PC-9 (cell line): Measurements from ENCODE around the gene MUS81. TPM values are rescaled to one million over a fixed set of nuclear protein-coding genes. Genes with fewer than 3 reads are reported as not detected.

Experiments used
- BruUV-seq: library from RNA; stranded (reverse); fragments of 400-500 nt; replicated peaks from 2 replicates; lab custom pipeline; 2021; lab: Mats Ljungman, UMichigan
- CTCF ChIA-PET: fragments of 300-600 bp; sonication (Branson Sonifier 250); formaldehyde crosslinking; loops from one replicate; lab custom pipeline; 2022; ENCODE audit warnings: antibody characterized with exemption; lab: Charles Lee
- POLR2A ChIA-PET: fragments of 300-600 bp; sonication (Branson Sonifier 250); formaldehyde crosslinking; loops from one replicate; lab custom pipeline; 2022; ENCODE audit warnings: antibody characterized with exemption; ENCODE audit not compliant: unreplicated experiment; lab: Charles Lee
- DNase-seq, 2 experiments: peaks; one replicate each; pipeline versions ENCODE4 v3.0.0 to v3.0.0-alpha.2; 2015 to 2022; ENCODE audit warnings: mixed read lengths in 1 of 2
- H2AFZ ChIP-seq: fragments of 200-600 bp; sonication (generic); 2 replicates; pipeline ENCODE4 v1.8.1; 2017; ENCODE audit warnings: antibody characterized with exemption
- H3F3A ChIP-seq: fragments of 200-600 bp; sonication (generic); 2 replicates; pipeline ENCODE4 v1.8.1; 2017; ENCODE audit warnings: antibody characterized with exemption, mild to moderate bottlenecking, low read depth; ENCODE audit not compliant: insufficient read depth
- H3K27ac ChIP-seq: fragments of 200-600 bp; sonication (generic); 2 replicates; pipeline ENCODE4 v1.6.1; 2016; ENCODE audit warnings: mixed run types
- H3K27me3 ChIP-seq: fragments of 200-600 bp; sonication (generic); 2 replicates; pipeline ENCODE4 v1.6.1; 2016; ENCODE audit warnings: low read depth, mixed run types; ENCODE audit not compliant: insufficient read depth
- H3K36me3 ChIP-seq: fragments of 200-600 bp; sonication (generic); 2 replicates; pipeline ENCODE4 v1.6.1; 2016; ENCODE audit warnings: low read depth, mixed run types
- H3K4me1 ChIP-seq: fragments of 200-600 bp; sonication (generic); replicated peaks from 2 replicates; pipeline ENCODE4 v1.6.1; 2016; ENCODE audit warnings: mixed run types; ENCODE audit not compliant: insufficient read depth
- H3K4me2 ChIP-seq: fragments of 200-600 bp; sonication (generic); 2 replicates; pipeline ENCODE4 v1.6.1; 2017; ENCODE audit warnings: mixed run types
- H3K4me3 ChIP-seq: fragments of 200-600 bp; sonication (generic); 2 replicates; pipeline ENCODE4 v1.6.1; 2016; ENCODE audit warnings: mixed run types
- H3K79me2 ChIP-seq: fragments of 200-600 bp; sonication (generic); 2 replicates; pipeline ENCODE4 v1.6.1; 2017; ENCODE audit warnings: low read depth, mixed run types
- H3K9me2 ChIP-seq: fragments of 200-600 bp; sonication (generic); 2 replicates; pipeline ENCODE4 v1.8.1; 2017; ENCODE audit warnings: mild to moderate bottlenecking; ENCODE audit not compliant: insufficient read depth
- H3K9me3 ChIP-seq: fragments of 200-600 bp; sonication (generic); 2 replicates; pipeline ENCODE4 v1.8.1; 2016; ENCODE audit warnings: low read depth; ENCODE audit not compliant: insufficient read depth
- H4K20me1 ChIP-seq: fragments of 200-600 bp; sonication (generic); 2 replicates; pipeline ENCODE4 v1.8.1; 2017; ENCODE audit not compliant: insufficient read depth
- EZH2 ChIP-seq: fragments of 200-600 bp; sonication (generic); IDR thresholded peaks from 2 replicates; pipeline ENCODE4 v1.8.0; 2017; ENCODE audit warnings: antibody characterized with exemption, low read depth
- intact Hi-C: fragments of 100-400 bp; cut with micrococcal nuclease; formaldehyde crosslinking; loops from one replicate; pipeline ENCODE4 v1.10.0; 2022; ENCODE audit not compliant: unreplicated experiment
- total RNA-seq: library from RNA; stranded (reverse); gene quantifications from 2 replicates; pipeline ENCODE4 v1.2.3, GENCODE V29; 2021
- TF ChIP-seq, protein P1 (sequence below): fragments of 200-600 bp; sonication (generic); conservative IDR thresholded peaks from 2 replicates; pipeline ENCODE4 v1.6.1; 2017; ENCODE audit warnings: mixed run types, antibody characterized with exemption, mild to moderate bottlenecking, moderate library complexity

MUS81 gene
- total RNA-seq, 1 experiment from 2014 or later = 62.7 TPM

DNA sequence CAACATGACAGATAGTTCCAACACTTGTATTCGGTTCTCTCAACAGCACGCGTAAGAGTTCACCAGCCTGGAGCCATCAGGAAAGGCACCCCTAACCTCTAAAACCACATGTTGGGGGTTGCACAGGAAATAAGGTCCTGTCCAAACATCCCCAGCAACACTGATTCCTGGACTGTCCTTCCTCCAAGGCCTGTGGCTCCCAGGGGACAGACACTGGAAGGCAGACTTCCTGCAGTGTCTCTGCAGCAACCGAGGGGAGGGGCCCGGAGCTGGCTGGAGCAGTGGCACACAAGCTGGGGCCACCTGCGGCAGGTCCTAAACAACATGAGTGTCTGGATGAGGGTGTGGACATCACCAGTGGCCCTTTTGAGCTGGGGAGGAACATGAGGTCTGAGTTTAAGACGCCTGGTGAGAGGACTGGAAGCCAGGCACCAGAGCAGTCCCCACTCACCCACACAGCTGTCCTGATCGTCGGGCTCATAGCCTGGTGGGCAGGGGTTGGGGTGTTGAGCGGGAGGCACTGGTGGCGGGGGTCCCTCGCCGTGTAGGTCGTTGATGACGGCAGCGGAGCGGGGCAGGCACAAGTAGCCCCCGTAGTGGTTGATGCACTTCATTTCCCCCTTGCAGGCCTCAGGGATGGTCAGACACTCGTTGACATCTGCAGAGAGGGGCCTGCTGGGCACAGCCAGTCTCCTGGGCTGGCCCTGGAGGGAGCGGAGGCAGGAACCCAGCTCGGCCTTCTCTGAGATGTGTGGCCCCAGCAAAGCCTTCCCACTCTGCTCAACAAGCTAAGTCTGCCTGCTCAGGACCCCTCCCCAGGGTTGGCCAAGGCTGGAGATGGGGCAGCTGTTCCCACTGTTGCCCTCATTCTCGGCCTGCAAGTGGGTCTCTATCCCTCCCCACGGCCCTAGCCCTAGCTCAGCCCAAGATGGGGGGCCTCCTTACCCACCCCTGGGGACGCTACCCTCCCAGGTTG lies 10.8 kb downstream of the MUS81 start:
- no peak overlapping the region for H3K4me3 ChIP-seq
- BruUV-seq = no TSS peak
- H3K36me3 ChIP-seq = no peaks in the 10 kb centered on the region
- TF ChIP-seq, protein P1, sequence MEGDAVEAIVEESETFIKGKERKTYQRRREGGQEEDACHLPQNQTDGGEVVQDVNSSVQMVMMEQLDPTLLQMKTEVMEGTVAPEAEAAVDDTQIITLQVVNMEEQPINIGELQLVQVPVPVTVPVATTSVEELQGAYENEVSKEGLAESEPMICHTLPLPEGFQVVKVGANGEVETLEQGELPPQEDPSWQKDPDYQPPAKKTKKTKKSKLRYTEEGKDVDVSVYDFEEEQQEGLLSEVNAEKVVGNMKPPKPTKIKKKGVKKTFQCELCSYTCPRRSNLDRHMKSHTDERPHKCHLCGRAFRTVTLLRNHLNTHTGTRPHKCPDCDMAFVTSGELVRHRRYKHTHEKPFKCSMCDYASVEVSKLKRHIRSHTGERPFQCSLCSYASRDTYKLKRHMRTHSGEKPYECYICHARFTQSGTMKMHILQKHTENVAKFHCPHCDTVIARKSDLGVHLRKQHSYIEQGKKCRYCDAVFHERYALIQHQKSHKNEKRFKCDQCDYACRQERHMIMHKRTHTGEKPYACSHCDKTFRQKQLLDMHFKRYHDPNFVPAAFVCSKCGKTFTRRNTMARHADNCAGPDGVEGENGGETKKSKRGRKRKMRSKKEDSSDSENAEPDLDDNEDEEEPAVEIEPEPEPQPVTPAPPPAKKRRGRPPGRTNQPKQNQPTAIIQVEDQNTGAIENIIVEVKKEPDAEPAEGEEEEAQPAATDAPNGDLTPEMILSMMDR = no peak
- no peak for TF ChIP-seq EZH2
- H3K27ac ChIP-seq = no peak overlapping the region
- H3K79me2 ChIP-seq = no peaks in the 10 kb centered on the region
- no peaks in the 10 kb centered on the region for H3K27me3 ChIP-seq
- H3K4me2 ChIP-seq = no peak overlapping the region
- CTCF ChIA-PET = interaction anchor here (1.1 kb wide), 1 partner anchor 18 kb away, joined by 4 read pairs; no protein-coding TSS in a partner anchor
- no peak overlapping the region for H2AFZ ChIP-seq
- intact Hi-C loops = no loop called here
- H3K4me1 ChIP-seq = peaks cover 4% of the 10 kb centered on the region; the same call in 1 of the 2 replicates
- DNase-seq = no peak
- no peaks in the 10 kb centered on the region for H4K20me1 ChIP-seq
- H3F3A ChIP-seq = peaks cover 35% of the 10 kb centered on the region
- no peaks in the 10 kb centered on the region for H3K9me2 ChIP-seq
- POLR2A ChIA-PET = interaction anchor here (0.5 to 1.1 kb wide), 5 partner anchors 10 to 464 kb away, joined by 3 to 6 read pairs (median 4); partner anchors contain the start of gene FIBP
- no peaks in the 10 kb centered on the region for H3K9me3 ChIP-seq

DNA sequence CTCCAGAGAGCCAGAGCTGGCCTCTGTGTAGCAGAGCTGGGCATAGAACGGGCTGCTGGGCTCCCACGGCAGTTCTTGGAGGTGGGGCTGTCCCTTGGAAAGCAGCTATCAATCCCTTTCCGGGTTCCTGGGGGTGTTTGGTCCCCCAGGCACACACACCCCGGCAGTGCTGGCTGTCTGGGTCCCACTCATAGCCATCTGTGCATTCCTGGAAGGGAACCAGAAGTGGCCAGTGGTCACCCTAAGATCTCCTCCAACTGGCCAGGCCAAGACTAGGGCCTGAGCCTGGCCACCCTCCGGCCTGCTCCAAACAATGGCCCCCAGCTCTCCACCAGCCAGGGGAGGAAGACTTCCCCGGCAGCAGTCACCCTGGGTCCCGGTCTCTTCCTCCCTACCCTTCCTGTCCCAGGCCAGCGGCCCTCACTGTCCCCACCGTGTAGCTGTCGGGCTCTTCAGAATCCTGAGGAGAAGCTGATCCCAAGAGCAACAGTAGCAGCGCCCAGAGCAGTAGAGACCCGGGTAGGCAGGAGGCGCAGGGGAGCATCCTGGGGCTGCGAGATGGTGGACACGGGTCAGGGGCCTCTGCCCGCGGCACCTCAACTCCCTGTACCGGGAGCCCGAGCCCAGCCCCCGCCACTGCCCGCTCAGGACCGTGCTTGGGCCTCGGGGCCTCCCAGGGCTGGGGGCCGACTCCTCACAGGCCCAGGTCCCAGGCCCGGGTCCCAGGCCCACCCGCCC lies 11.7 kb downstream of the MUS81 start:
- intact Hi-C loops = no loop called here
- Histone ChIP-seq H3K4me1 (peaks cover 4% of the 10 kb centered on the region; the same call in 1 of the 2 replicates), H3K9me2 (no peaks in the 10 kb centered on the region), H2AFZ (no peak overlapping the region), H3K4me2 (no peak overlapping the region), H3K9me3 (no peaks in the 10 kb centered on the region), H3K79me2 (no peaks in the 10 kb centered on the region), H3K4me3 (no peak overlapping the region), H3K27me3 (no peaks in the 10 kb centered on the region), H3F3A (peaks cover 31% of the 10 kb centered on the region), H3K36me3 (no peaks in the 10 kb centered on the region), H3K27ac (no peak overlapping the region), H4K20me1 (no peaks in the 10 kb centered on the region)
- ChIA-PET POLR2A (interaction anchor here (0.6 to 1.1 kb wide), 4 partner anchors 13 to 465 kb away, joined by 3 to 5 read pairs (median 4); partner anchors contain the start of genes BANF1 and ZNRD2), CTCF (interaction anchor here (0.5 to 1.1 kb wide), 3 partner anchors 11 to 191 kb away, joined by 3 to 7 read pairs (median 4); no protein-coding TSS in a partner anchor)
- DNase-seq = no peak
- no TSS peak for BruUV-seq
- no peak for TF ChIP-seq EZH2
- TF ChIP-seq, protein P1 = no peak
